Coronary artery (tissue), 2 donors: ENCODE data around the gene ULK4.

Source experiments
- DNase-seq: peaks from one replicate; pipeline ENCODE4 v3.0.0-alpha.2; 2017; ENCODE audit warnings: low spot score
- H3K27ac ChIP-seq, 2 donors: fragments of 200-600 bp; sonication (generic); one replicate each; pipeline ENCODE4 v1.5.1; 2016 to 2019
- H3K4me3 ChIP-seq: fragments of 200-600 bp; sonication (generic); 2 replicates; pipeline ENCODE4 v1.5.1; 2016; ENCODE audit warnings: mild to moderate bottlenecking, moderate library complexity
- CTCF ChIP-seq: fragments of 200-600 bp; sonication (generic); IDR thresholded peaks from one replicate; pipeline ENCODE4 v1.5.1; 2019; ENCODE audit warnings: antibody characterized with exemption

Gene ULK4

GRCh38 chr3:41370307-41370706 lies 591.6 kb downstream of the ULK4 start:
- no peak overlapping the region for H3K27ac ChIP-seq
- DNase-seq, result no peak
- H3K4me3 ChIP-seq, result no peak overlapping the region
- TF ChIP-seq CTCF, result no peak

GRCh38 chr3:41369838-41370237 lies 592.1 kb downstream of the ULK4 start:
- no peak overlapping the region for H3K27ac ChIP-seq
- DNase-seq, result no peak
- no peak for TF ChIP-seq CTCF

GRCh38 chr3:41365973-41366372 lies 595.9 kb downstream of the ULK4 start:
- no peak overlapping the region for H3K4me3 ChIP-seq
- H3K27ac ChIP-seq, result no peak overlapping the region
- no peak for TF ChIP-seq CTCF
- no peak for DNase-seq

More at GRCh38 chr3:41369838-41370237, 592.1 kb downstream of the ULK4 start:
- no peak overlapping the region for H3K4me3 ChIP-seq

- TF ChIP-seq CTCF, result no peak
- DNase-seq, result no peak
- H3K4me3 ChIP-seq, result no peak overlapping the region
- H3K27ac ChIP-seq, result no peak overlapping the region
Observed at GRCh38 chr3:41364736-41365135, 597.2 kb downstream of the ULK4 start.

- DNase-seq, result no peak
- TF ChIP-seq CTCF, result no peak
- Histone ChIP-seq H3K27ac (no peak overlapping the region), H3K4me3 (no peak overlapping the region)
Observed at GRCh38 chr3:41363830-41364523, 597.9 kb downstream of the ULK4 start.

GRCh38 chr3:41362638-41363559 lies 599.0 kb downstream of the ULK4 start:
- H3K27ac ChIP-seq, result no peak overlapping the region
- H3K4me3 ChIP-seq, result no peak overlapping the region
- DNase-seq, result no peak
- TF ChIP-seq CTCF, result no peak
